Measurements from ENCODE around the gene CLEC2A.

DNA sequence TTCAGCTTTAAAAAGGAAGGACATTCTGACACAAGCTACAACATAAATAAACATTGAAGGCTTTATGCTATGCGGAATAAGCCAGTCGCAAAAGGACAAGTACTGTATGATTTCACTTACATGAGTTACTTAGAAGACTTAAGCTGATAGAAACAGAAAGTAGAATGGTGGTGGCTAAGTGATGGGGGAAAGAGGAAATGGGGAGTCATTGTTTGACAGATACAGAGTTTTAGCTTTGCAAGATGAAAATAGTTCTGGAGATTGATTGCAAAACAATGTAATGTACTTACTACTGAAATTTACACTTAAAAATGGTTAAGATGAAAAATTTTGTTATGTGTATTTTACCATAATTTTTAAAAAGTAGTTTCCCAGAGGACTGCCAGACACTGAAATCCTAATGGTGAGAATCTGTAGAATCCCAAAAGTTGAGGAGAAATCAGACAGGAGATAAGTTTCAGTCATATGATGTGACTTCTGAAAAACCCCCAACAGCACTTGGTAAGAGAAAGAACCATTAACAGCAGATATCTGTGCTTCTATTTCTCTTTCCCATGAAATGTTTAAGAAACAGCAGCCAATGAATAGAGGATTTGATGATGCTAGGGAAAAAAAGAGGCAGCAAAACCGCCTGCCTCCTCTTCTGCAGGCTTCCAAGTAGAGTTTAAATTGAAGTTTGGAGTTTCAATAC, 16.6 kb upstream of the CLEC2A start:
- TF ChIP-seq, protein P1, sequence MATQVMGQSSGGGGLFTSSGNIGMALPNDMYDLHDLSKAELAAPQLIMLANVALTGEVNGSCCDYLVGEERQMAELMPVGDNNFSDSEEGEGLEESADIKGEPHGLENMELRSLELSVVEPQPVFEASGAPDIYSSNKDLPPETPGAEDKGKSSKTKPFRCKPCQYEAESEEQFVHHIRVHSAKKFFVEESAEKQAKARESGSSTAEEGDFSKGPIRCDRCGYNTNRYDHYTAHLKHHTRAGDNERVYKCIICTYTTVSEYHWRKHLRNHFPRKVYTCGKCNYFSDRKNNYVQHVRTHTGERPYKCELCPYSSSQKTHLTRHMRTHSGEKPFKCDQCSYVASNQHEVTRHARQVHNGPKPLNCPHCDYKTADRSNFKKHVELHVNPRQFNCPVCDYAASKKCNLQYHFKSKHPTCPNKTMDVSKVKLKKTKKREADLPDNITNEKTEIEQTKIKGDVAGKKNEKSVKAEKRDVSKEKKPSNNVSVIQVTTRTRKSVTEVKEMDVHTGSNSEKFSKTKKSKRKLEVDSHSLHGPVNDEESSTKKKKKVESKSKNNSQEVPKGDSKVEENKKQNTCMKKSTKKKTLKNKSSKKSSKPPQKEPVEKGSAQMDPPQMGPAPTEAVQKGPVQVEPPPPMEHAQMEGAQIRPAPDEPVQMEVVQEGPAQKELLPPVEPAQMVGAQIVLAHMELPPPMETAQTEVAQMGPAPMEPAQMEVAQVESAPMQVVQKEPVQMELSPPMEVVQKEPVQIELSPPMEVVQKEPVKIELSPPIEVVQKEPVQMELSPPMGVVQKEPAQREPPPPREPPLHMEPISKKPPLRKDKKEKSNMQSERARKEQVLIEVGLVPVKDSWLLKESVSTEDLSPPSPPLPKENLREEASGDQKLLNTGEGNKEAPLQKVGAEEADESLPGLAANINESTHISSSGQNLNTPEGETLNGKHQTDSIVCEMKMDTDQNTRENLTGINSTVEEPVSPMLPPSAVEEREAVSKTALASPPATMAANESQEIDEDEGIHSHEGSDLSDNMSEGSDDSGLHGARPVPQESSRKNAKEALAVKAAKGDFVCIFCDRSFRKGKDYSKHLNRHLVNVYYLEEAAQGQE (IDR thresholded peaks at IDR 0.05; ENCODE audit: insufficient read depth in 1 of 2, low read depth in 2 of 2, low read length in 1 of 2) = no peak
- TF ChIP-seq, protein P2, sequence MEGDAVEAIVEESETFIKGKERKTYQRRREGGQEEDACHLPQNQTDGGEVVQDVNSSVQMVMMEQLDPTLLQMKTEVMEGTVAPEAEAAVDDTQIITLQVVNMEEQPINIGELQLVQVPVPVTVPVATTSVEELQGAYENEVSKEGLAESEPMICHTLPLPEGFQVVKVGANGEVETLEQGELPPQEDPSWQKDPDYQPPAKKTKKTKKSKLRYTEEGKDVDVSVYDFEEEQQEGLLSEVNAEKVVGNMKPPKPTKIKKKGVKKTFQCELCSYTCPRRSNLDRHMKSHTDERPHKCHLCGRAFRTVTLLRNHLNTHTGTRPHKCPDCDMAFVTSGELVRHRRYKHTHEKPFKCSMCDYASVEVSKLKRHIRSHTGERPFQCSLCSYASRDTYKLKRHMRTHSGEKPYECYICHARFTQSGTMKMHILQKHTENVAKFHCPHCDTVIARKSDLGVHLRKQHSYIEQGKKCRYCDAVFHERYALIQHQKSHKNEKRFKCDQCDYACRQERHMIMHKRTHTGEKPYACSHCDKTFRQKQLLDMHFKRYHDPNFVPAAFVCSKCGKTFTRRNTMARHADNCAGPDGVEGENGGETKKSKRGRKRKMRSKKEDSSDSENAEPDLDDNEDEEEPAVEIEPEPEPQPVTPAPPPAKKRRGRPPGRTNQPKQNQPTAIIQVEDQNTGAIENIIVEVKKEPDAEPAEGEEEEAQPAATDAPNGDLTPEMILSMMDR (IDR thresholded peaks at IDR 0.05) = no peak
- TF ChIP-seq POLR2AphosphoS5 (IDR thresholded peaks at IDR 0.05; ENCODE audit: low read depth, low read length) (no peak), TCF7L2 (IDR thresholded peaks at IDR 0.05; ENCODE audit: low read depth, low read length) (no peak), SIN3A (IDR thresholded peaks at IDR 0.05; ENCODE audit: borderline replicate concordance, insufficient read depth, low read depth, low read length) (no peak)
